SIG-M5 treated with dmso at 0.1 percent for 504 hours (cell line): ENCODE results near the gene KCNA1.
"Not testable (repeated sequence)": the region's sequence is repeated elsewhere in the genome, so short reads cannot be mapped to it uniquely, and the experiment has no call there.

Experiments used
- DNase-seq: peaks from one replicate; lab custom pipeline; 2025; ENCODE audit not compliant: unreplicated experiment; lab: John Stamatoyannopoulos, UW

KCNA1 gene

DNA sequence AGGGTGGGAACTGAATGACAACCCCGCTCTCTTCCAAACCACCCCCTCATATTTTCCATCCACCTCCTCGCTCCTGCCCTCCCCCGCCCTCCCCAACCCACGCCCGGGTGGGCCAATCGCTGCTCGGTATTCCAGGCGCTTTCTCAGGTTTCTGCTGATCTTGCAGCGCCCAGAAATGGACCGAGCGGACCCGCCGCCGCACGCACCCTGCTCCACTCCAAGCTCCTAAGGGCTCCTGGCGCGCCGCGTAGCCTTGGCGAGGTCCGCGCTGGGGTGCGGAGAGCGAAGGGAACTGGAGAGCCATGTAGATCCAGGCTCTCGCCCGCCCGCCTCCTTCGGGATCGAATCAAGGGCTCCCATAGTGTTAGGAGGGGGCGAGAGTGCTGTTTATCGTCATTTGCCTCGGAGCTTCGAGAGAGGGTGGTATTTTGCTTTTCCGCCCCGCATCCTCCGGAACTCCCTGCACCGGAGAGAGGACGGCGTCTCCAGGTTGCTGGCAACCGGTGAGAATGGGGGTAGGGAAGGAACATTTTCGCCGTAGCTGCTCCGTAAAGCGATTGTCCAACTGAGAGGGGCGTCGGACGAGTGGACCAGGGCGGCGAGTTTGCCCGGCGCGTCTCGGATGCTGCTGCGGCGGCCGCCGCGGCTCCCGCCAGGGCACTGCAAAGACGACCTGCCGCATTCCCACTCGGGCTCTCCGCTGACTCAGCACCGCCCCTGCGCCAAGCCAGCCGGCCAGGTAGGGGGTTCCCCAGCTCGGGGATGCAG lies at the start of gene KCNA1:
Gene KCNA1, plus strand, starts transcription at position 172 of the 768 bp plus-strand sequence. CDS start 1,474 bp downstream, outside the sequence.
- DNase-seq: no peak

DNA sequence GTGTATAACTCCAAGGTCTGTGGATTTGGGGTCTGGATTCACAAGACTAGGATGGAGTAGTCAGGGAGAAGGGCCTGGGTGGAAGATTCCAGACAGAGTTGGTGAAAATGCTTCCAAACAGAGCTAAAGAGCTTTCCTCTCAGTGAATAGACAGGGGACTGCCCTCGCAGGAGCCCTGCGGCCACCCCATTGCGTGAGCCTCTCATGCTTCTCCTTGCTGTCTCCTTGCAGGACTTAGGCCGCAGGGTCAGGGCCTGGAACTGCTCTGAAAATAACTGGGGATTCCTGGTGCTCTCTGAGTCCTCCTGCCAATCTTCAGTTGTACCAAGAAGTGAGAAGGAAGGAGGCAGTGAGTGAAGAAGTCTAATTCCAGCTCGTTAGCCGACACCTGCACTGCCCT lies 49.0 kb upstream of the KCNA1 start:
- DNase-seq: no peak

DNA sequence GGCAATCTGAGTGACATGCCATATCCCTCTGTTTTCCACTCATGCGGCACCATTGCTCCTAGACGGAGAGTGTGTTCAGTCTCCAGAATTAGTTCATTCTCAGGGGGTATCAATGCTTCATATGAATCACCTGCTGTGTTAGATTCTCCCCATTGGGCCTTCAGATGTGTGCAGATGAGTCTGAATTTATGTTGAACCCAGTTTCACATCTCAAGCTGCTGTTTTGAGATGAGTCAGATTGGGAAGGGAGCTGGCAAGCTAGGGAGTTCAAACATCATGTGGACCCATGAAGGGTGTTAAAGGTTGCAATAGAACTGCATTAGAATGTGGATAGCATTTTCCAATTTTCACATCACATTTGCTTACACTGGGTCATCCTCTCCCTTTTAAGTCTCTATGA lies 46.9 kb upstream of the KCNA1 start:
- DNase-seq: no peak

DNA sequence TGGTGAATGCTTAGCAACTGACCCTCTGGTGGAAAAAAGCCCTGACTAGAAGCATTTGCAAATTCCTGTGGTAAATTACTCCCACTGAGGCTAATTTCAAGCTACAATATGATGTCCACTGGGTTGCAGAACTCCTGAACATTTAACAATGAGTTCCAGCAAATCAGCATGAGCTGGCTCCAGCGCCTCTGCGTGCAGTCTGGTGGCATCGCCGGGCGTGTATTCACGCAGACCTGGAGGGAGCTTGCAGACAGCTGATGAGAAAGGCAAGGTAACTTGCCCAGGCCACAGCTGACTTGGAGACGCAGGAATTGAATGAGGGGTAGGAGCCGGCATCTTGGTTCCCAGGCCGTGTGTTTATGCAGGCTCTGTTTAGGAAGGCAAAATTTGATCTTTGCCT lies 45.1 kb upstream of the KCNA1 start:
- DNase-seq: no peak

DNA sequence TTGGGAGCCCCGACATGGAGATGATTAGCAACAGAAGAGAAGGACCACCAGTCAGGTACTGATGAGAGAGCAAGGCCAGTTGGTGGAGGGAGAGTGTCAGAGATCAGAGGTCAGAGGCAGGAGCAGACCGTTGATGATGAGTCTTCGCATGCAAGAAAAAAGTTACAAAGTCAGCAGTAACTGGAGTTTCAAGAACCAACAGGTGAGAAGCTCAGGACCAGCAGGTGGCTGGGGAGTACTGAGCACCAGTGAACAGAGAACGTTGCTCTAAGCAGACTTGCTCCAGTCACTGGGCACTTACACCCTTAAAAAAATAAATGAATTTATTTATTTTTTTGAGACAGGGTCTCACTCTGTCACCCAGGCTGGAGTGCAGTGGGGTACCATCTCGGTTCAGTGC lies 44.5 kb upstream of the KCNA1 start:
- DNase-seq: no peak

DNA sequence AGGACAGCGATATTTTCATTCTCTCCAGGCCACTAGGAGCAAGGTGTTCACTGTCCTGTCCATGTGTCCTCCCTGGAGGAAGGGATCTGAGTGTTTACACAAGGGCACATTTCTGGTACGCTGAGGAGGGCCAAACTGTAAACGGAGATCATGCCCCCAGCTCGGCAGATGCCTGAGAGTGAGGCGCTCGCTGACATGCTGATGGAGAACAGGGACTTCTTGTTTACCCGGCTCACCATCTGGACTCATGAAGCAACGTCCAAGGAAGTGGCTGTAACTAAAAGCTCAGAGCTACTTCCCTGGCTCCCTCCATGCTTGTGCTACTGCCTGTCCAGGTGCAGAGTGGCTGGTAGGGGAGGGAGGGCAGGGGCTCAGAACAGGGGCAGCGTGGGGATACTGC lies 43.4 kb upstream of the KCNA1 start:
- no peak for DNase-seq

DNA sequence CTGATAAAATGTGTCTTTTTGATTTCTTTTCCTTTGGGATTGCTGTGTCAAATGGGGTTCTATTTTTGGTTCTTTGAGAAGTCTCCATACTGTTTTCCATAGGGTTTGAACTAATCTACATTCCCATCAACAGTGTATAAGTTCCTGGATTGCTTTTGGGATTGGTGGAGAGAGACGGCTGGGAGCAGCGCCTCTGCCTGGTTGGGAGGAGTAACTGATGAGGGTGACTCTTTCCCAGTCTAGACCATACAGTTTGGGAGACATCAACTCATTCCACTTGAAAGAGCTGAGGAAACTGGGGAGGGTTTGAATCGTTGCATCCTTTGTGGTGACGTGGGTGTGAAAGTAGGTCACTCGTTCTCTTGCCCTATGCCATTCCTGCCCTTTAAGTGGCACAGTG lies 42.3 kb upstream of the KCNA1 start:
- no peak for DNase-seq

DNA sequence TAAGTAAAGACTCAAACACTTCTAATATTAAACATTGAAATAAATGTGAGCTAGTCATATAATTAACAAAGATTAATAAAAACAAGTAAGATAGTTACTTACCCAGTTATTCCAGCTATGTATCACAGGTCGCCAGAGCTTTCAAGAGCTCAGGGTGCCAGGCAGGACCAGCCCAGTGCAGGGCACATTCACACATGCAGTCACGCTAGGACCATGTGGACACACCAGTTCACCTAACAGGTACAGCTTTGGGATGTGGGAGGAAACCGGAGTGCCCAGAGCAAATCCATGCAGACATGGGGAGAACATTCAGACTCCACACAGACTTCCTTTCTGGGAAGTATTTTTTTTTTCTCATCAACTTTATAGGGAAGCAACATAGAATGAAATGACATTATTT lies 39.3 kb upstream of the KCNA1 start:
- no peak for DNase-seq

DNA sequence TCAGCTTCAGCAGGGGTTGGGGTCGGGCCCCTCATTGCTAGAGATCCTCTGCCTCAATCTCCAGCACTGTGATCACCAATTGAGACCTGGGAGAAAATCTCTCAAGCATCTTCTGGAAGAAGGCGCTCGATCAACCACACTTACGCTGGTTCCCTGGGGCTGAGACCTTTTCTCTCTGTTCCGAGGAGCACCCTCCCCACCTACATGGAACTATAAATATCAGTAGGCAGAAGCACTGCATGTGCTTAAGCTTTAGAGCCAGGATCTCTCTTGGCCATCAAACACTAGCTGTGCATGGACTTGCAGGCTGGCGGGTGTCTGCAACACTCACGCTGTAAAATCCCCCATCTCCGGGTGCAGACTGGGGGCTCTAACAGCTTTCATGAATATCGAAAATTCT lies 38.2 kb upstream of the KCNA1 start:
- DNase-seq: no peak

DNA sequence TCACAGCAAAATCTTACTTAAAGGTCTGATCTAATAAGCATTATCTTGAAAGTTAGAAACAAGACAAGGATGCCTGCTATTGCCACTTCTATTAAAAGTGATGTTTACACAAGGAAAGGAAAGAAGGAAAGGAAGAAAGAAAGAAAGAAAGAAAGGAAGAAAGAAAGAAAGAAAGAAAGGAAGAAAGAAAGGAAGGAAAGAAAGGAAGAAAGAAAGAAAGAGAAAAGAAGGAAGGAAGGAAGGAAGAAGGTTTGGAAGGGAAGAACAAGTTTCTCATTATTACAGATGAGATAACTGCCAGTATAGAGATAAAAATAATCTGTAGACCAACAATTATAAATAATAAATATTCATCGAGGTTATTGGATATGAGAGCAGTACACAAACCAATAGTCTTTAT lies 35.8 kb upstream of the KCNA1 start:
- no peak for DNase-seq

DNA sequence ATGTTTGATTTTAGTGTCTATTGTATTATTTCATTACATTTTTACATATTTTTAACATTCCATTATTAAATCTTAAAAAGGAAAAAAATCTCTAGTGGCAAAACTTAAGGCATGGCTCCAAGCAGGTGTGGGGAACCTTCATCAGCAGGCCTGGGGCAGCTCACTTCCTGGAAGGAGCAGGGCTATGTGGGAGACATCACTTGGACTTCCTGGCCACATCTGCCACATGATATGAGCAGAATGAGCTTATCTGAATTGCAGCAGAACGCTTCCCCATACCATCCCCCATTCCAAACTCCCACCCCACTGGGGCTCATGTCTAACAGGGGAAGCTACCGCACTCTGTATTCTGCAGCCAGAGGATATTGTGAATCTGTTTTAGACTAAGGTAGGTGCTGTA lies 35.0 kb upstream of the KCNA1 start:
- DNase-seq: no peak

DNA sequence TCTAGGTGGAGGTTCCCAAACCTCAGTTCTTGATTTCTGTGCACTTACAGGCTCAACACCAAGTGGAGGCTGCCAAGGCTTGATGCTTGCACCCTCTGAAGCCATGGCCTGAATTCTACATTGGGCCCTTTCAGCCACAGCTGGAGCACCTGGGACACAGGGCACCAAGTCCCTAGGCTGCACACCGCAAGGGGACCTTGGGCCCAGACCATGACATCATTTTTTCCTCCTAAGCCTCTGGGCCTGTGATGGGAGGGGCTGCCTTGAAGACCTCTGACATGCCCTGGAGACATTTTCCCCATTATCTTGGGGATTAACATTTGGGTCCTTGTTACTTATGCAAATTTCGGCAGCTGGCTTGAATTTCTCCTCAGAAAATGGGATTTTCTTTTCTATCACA lies 30.2 kb upstream of the KCNA1 start:
- DNase-seq: not testable (repeated sequence)

DNA sequence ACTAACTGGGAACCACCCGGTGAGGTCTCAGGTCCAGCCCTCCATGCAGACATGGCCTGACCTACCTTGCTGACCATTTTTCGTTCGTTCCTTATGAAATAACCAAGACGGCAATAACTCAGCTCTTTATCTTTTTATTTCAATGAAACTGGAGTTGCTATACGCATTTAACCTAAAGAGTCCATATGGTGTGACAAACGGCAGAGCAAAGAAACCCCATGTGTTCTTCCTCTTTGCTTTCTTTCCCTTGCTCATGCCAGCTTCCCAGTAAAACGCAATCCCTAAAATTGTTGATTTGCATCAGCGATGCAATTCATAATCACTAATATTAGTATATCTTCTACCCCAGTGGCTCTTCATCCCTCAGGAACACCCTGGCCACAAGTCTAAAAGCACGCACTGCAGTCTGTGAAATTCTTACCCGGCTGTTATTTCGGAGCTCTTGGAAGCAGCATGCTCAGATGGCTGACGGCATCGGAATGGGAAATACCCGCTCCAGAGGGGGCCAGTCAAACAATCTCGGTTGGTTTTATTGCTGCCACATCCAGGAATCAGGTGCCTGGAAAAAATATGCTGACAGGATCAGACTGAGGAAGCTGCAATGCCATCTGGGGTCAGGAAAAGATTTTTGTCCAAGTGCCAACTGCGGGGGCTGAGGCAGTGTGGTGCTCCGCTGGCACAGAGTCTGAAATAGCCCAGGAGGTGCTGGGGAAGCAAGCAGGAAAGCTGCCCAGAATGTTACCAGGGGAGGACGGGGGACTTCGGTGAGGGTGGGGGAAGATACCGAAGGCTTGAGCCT lies 28.2 kb upstream of the KCNA1 start:
- DNase-seq: no peak

DNA sequence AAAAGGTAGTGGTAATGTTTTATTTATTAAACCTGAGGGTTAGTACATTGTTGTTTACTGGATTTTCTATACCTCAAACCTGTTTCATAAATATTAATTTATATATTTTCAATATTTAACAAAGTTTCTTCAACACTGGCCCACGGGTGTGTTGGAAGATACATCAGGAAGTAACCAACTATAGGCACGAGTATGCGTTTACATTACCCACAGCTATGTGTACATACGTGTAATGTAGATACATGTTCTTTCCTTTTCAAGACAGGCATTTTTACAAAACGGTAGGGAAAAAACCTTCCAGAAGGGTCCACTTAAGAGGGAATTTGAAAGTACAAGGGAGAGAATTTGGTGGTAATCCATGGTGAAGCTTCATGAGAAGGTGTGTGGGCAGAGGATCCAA lies 17.8 kb upstream of the KCNA1 start:
- no peak for DNase-seq

DNA sequence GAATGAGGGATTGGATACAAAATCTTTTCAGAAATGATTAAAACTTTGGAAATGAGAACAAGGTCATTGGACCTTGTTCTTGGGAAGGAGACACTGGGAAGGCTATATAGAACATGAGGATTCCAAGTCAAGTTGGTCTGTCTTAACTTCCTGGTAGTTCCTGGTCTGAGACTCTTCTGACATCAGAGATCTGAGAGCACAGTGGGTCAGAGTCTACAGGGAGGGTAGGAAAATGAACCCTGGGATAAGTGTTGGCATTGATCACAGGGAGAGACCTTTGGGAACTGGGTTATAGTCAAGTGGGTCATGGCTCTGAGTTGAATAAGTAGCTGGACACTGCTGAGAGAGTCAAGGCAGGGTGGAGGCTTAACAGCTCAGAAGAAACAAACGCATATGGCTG lies 17.3 kb upstream of the KCNA1 start:
- DNase-seq: no peak

DNA sequence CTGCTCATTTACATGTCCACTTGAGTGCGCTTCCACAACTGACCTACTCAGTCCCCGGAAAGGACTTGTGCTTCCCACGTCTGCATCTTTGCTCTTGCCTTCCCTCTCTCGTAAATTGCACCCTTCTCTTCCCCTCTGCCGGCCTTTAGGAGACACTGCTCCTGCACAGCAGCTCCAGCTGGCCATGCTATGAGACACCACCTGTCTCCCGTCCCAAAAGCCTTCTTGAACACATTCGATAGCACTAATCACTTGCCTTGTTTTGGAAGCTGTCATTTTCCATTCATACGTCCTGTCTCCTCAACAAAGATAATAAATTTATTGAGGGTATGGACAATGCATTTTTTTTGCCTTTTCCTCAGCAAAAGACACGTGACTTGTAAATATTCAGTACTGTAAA lies 15.7 kb upstream of the KCNA1 start:
- no peak for DNase-seq

DNA sequence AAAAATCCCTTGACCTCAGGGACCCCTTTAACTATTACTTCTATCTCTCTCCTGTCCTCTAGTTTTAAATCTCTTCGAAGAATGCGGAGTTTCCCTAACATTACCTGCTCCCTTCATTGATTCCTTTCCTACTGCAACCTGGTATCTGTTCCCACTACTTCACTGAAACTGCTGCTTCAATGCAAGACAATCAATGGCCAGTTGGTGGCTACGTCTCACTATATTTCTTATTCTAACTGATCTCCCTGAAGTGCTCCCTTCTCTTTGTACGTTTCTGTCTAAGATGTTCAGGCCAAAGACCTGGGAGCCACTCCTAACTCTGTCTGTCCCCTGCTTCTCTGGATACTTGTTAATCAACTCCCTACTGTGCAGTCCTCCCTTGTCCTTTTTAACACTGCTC lies 10.3 kb upstream of the KCNA1 start:
- DNase-seq: peak; percentile 10

DNA sequence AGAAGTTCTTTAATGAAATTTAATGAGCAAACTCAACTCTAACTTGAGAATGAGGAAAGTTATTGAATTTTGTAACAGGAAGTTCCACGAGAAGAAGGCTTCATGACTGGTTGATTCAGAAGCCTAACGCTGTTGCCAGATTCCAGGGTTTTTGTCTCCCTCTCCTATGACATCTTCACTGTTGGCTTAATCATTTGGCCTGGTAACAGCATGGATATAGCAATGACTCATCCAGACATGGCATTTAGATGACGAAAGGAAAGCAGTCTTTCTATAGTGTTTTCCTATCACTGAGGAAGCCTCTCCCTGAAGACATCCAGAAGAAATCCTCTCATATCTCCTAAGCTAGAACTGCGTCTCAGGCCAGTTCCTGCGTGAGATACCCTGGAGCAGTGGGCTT lies 9.4 kb upstream of the KCNA1 start:
- no peak for DNase-seq

DNA sequence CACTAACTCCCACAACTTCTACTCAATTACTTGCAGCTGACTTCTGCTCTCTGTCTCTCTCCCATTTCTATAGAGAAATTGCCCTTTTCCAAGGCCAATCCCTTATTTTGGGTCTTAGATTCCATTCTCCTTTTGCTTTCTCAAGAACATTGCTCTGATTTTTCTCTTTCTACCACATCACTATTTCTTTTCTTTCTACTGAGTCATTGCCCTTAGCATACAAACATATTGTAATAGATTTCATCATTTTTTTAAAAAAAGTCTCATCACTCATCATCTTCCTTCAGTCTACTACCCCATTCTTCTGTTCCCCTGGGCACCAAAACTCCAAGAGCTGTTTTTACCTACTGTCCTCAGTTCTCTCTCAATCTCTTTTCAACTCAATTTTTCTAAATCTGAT lies 4.4 kb upstream of the KCNA1 start:
- DNase-seq: no peak

DNA sequence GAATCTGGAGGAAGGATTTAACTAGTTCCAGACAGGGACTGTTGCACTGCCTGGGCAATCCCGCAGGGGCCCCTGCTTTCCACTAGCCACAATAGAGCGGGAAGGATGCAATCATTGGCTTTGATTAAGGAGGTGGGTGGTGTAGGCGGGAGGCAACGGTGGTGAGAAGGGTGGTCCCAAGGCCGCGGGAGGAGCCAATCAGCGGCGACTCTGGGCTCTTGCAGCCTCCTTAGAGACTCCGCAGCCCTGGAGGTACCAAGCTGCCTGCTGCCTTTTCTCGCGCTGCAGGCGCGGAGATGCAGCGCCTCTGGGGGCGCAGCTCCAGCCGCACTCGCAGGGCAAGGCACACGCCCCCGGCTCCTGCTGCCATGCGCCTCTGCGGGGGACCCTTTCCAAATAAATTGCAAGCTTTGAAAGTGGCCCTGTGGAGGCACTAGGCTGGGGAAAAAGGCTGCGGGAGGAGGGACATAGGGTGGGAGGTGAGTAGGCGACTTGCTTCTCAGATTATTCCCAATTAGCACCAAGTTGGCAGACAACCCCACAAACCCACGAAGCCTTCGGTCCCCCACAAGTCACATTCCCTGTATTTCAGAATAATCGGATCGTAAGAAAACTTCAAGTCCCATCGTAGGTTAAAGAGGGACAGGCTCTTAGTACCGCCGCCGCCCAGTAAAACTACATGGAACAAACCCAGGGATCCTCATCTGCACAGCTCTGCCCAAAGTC lies 858 bp upstream of the KCNA1 start:
- no peak for DNase-seq

DNA sequence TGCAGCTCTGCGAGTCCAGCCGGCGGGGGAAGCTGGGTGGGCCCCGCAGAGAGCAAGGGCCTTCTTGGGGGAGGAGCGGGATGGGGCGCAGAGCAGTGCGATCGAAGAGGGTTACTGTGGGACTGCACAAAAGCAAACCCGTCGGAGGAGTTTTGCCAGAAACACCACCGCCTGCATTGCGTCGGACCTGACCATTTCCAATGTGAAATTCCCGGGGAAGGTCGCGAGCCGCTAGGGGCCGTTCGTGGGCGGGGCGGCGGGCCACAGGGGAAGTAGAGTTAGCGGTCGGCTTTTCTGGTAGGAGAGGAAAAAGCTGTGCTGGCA lies 333 bp upstream of the KCNA1 start:
- no peak for DNase-seq
